H1 (cell line): ENCODE data around the gene RSF1. TPM values are rescaled to one million over a fixed set of nuclear protein-coding genes. Genes with fewer than 3 reads are reported as not detected.

ENCODE experiments used
- CTCF ChIA-PET: fragments of 300-600 bp; sonication (Branson Sonifier 250); formaldehyde crosslinking; loops from one replicate; lab custom pipeline; 2021; ENCODE audit not compliant: partially characterized antibody; lab: Charles Lee
- POLR2A ChIA-PET: fragments of 300-600 bp; sonication (Branson Sonifier 250); formaldehyde crosslinking; loops from one replicate; lab custom pipeline; 2021; ENCODE audit warnings: inconsistent platforms; ENCODE audit not compliant: partially characterized antibody; lab: Charles Lee
- DNase-seq, 2 experiments: peaks; one replicate each; pipeline versions ENCODE4 v3.0.0 to v3.0.0-alpha.2; 2010 to 2022; ENCODE audit warnings: low spot score in 2 of 2, low read depth in 1 of 2, mixed read lengths in 1 of 2
- FAIRE-seq: peaks from 2 replicates; lab custom pipeline; 2011; peaks lifted over from hg19 to GRCh38; lab: Jason Lieb, UNC
- H2AFZ ChIP-seq: 2 replicates; pipeline ENCODE4 v1.8.1; 2012; ENCODE audit warnings: low read length, inconsistent platforms
- H2AK5ac ChIP-seq: 2 replicates; pipeline ENCODE4 v1.6.1; 2013; ENCODE audit warnings: low read depth, low read length
- H2BK120ac ChIP-seq: replicated peaks from 2 replicates; pipeline ENCODE3; 2013; ENCODE audit warnings: low read depth, low read length, inconsistent platforms
- H2BK12ac ChIP-seq: 2 replicates; pipeline ENCODE4 v1.6.1; 2013; ENCODE audit warnings: low read depth, low read length
- H2BK15ac ChIP-seq: 2 replicates; pipeline ENCODE4 v1.6.1; 2013; ENCODE audit warnings: low read length
- H2BK20ac ChIP-seq: 2 replicates; pipeline ENCODE4 v1.6.1; 2013; ENCODE audit warnings: low read length
- H2BK5ac ChIP-seq: 2 replicates; pipeline ENCODE4 v1.6.1; 2013; ENCODE audit warnings: low read depth, low read length
- H3K14ac ChIP-seq: 2 replicates; pipeline ENCODE4 v1.6.1; 2013; ENCODE audit warnings: inconsistent platforms; ENCODE audit not compliant: insufficient read length
- H3K18ac ChIP-seq: 2 replicates; pipeline ENCODE4 v1.6.1; 2013; ENCODE audit warnings: low read length; ENCODE audit errors: extremely low read depth
- H3K23ac ChIP-seq: 2 replicates; pipeline ENCODE4 v1.6.1; 2013; ENCODE audit warnings: inconsistent platforms; ENCODE audit not compliant: insufficient read length
- H3K23me2 ChIP-seq: 2 replicates; pipeline ENCODE4 v1.6.1; 2013; ENCODE audit warnings: low read depth, low read length
- H3K27ac ChIP-seq: 2 replicates; pipeline ENCODE4 v1.6.1; 2011; ENCODE audit warnings: low read depth, low read length, inconsistent platforms
- H3K27me3 ChIP-seq, 4 experiments: replicated peaks in 1 of 4; 1 replicate in 1 of 4; 2 replicates in 3 of 4; pipeline versions ENCODE4 v1.6.1 to v1.8.1; 2011 to 2013; ENCODE audit warnings: low read length in 3 of 4, mild to moderate bottlenecking in 3 of 4, inconsistent platforms in 2 of 4, mixed read lengths in 2 of 4, moderate library complexity in 1 of 4; ENCODE audit not compliant: control insufficient read depth in 3 of 4, insufficient read depth in 3 of 4; ENCODE audit errors: extremely low read depth in 1 of 4
- H3K36me3 ChIP-seq, 4 experiments: 2 replicates each; pipeline versions ENCODE4 v1.6.1 to v1.8.1; 2011 to 2013; ENCODE audit warnings: mild to moderate bottlenecking in 4 of 4, low read length in 3 of 4, moderate library complexity in 2 of 4, control low read depth in 1 of 4, inconsistent platforms in 1 of 4; ENCODE audit not compliant: insufficient read depth in 4 of 4, control insufficient read depth in 2 of 4
- H3K4ac ChIP-seq: replicated peaks from 2 replicates; pipeline ENCODE3; 2013; ENCODE audit warnings: low read length, low read depth, mixed read lengths, inconsistent platforms; ENCODE audit not compliant: insufficient read length
- H3K4me1 ChIP-seq, 4 experiments: replicated peaks in 1 of 4; 1 replicate in 1 of 4; 2 replicates in 3 of 4; pipeline versions ENCODE4 v1.6.1 to v1.8.1; 2011 to 2013; ENCODE audit warnings: low read length in 3 of 4, inconsistent platforms in 2 of 4, mixed read lengths in 1 of 4; ENCODE audit not compliant: insufficient read depth in 4 of 4, control insufficient read depth in 3 of 4
- H3K4me2 ChIP-seq, 2 experiments: 2 replicates each; pipeline versions ENCODE4 v1.6.1 to v1.8.1; 2011 to 2013; ENCODE audit warnings: low read depth in 2 of 2, low read length in 2 of 2, control low read depth in 1 of 2, inconsistent platforms in 1 of 2, mild to moderate bottlenecking in 1 of 2; ENCODE audit not compliant: insufficient read depth in 1 of 2
- H3K4me3 ChIP-seq, 4 experiments: fragments of 200-600, 300-600 bp in 1 of 4; sonication (generic), shearing (Covaris generic), sonication (Bioruptor Twin) in 1 of 4; 2 replicates each; pipeline versions ENCODE4 v1.5.1 to v1.8.1; 2011 to 2016; ENCODE audit warnings: low read length in 4 of 4, low read depth in 3 of 4, control low read depth in 2 of 4, inconsistent platforms in 2 of 4, mild to moderate bottlenecking in 2 of 4, mixed read lengths in 1 of 4, moderate library complexity in 1 of 4; ENCODE audit not compliant: insufficient read depth in 2 of 4; ENCODE audit errors: extremely low read depth in 1 of 4
- H3K56ac ChIP-seq: replicated peaks from 2 replicates; pipeline ENCODE3; 2013; ENCODE audit warnings: low read depth, mild to moderate bottlenecking, mixed read lengths, low read length, inconsistent platforms; ENCODE audit not compliant: insufficient read length
- H3K79me1 ChIP-seq: 2 replicates; pipeline ENCODE4 v1.6.1; 2013; ENCODE audit warnings: low read depth, low read length, control low read depth
- H3K79me2 ChIP-seq, 2 experiments: 2 replicates each; pipeline versions ENCODE4 v1.6.1 to v1.8.1; 2012 to 2013; ENCODE audit warnings: low read length in 2 of 2, mild to moderate bottlenecking in 2 of 2, inconsistent platforms in 1 of 2; ENCODE audit not compliant: insufficient read depth in 2 of 2, control insufficient read depth in 1 of 2
- H3K9ac ChIP-seq, 4 experiments: replicated peaks in 1 of 4; 1 replicate in 1 of 4; 2 replicates in 3 of 4; pipeline versions ENCODE4 v1.6.1 to v1.8.1; 2011 to 2013; ENCODE audit warnings: low read depth in 3 of 4, low read length in 3 of 4, control low read depth in 2 of 4, mild to moderate bottlenecking in 2 of 4, moderate library complexity in 2 of 4, inconsistent platforms in 1 of 4; ENCODE audit errors: extremely low read depth in 1 of 4
- H3K9me3 ChIP-seq, 2 experiments: 2 replicates each; pipeline versions ENCODE4 v1.6.1 to v1.8.1; 2012 to 2013; ENCODE audit warnings: mild to moderate bottlenecking in 2 of 2, moderate library complexity in 2 of 2, control low read depth in 1 of 2, inconsistent platforms in 1 of 2, low read depth in 1 of 2, low read length in 1 of 2, mixed read lengths in 1 of 2; ENCODE audit not compliant: insufficient read depth in 2 of 2
- H4K20me1 ChIP-seq, 2 experiments: replicated peaks in 1 of 2; 2 replicates each; pipeline versions ENCODE3 to v1.8.1; 2011 to 2013; ENCODE audit warnings: inconsistent platforms in 2 of 2, low read length in 2 of 2, mild to moderate bottlenecking in 1 of 2; ENCODE audit not compliant: insufficient read depth in 2 of 2, control insufficient read depth in 1 of 2
- H4K5ac ChIP-seq: 2 replicates; pipeline ENCODE4 v1.6.1; 2013; ENCODE audit warnings: low read length, low read depth, mixed read lengths, inconsistent platforms; ENCODE audit not compliant: insufficient read length
- H4K8ac ChIP-seq: 2 replicates; pipeline ENCODE4 v1.8.0; 2013; ENCODE audit warnings: mild to moderate bottlenecking, moderate library complexity, low read length, inconsistent platforms; ENCODE audit not compliant: insufficient read depth; ENCODE audit errors: extremely low read depth
- H4K91ac ChIP-seq: replicated peaks from 2 replicates; pipeline ENCODE3; 2013; ENCODE audit warnings: low read length, mixed read lengths, inconsistent platforms; ENCODE audit not compliant: insufficient read length
- CTCF ChIP-seq, 3 experiments: IDR thresholded peaks; 1 replicate in 2 of 3; 2 replicates in 1 of 3; pipeline versions ENCODE4 v1.5.1 to v1.6.1; 2011; ENCODE audit warnings: low read length in 3 of 3, mild to moderate bottlenecking in 3 of 3, inconsistent platforms in 2 of 3, low read depth in 1 of 3, moderate library complexity in 1 of 3; ENCODE audit not compliant: insufficient read depth in 1 of 3; ENCODE audit errors: control extremely low read depth in 1 of 3
- E2F6 ChIP-seq: IDR thresholded peaks from 2 replicates; pipeline ENCODE4 v1.6.1; 2012; ENCODE audit warnings: inconsistent platforms
- GTF2F1 ChIP-seq: IDR thresholded peaks from 2 replicates; pipeline ENCODE4 v1.6.1; 2012; ENCODE audit warnings: low read depth, low read length, improper control_type of control experiment, borderline replicate concordance
- JUN ChIP-seq: IDR thresholded peaks from 2 replicates; pipeline ENCODE4 v1.6.1; 2011; ENCODE audit warnings: low read depth, mild to moderate bottlenecking, improper control_type of control experiment, low read length
- POLR2AphosphoS5 ChIP-seq: IDR thresholded peaks from 2 replicates; pipeline ENCODE4 v1.6.1; 2011; ENCODE audit warnings: low read depth, low read length
- RAD21 ChIP-seq, 2 experiments: IDR thresholded peaks in 1 of 2; conservative IDR thresholded peaks in 1 of 2; 2 replicates each; pipeline ENCODE4 v1.6.1; 2011; ENCODE audit warnings: low read depth in 2 of 2, low read length in 2 of 2, improper control_type of control experiment in 1 of 2, inconsistent platforms in 1 of 2, mild to moderate bottlenecking in 1 of 2, moderate library complexity in 1 of 2
- WGBS, 2 experiments: shearing (Covaris generic) in 1 of 2; methylation state at CpG; one replicate each; pipeline versions ENCODE4 v1.1.6 to v1.1.7; 2013 to 2015; ENCODE audit warnings: low lambda C conversion rate in 2 of 2, mixed read lengths in 2 of 2, inconsistent platforms in 1 of 2, low coverage in 1 of 2, missing lambda C conversion rate in 1 of 2; ENCODE audit not compliant: insufficient replicate concordance in 2 of 2, insufficient coverage in 1 of 2, insufficient read length in 1 of 2; ENCODE audit errors: extremely low coverage in 1 of 2, missing lambda C conversion rate in 1 of 2; 5-methylcytosine and 5-hydroxymethylcytosine counted together
- polyA plus RNA-seq, 7 experiments: library from polyadenylated mRNA; depleted of rRNA in 3 of 7; stranded (reverse) in 5 of 7; unstranded in 2 of 7; fragments of >200 nt in 5 of 7; fragments of 200-250 nt in 2 of 7; gene quantifications; 1 replicate in 5 of 7; 2 replicates in 1 of 7; 4 replicates in 1 of 7; pipeline versions ENCODE4 v1.2.1 to v1.2.3, GENCODE V29; 2011 to 2013; ENCODE audit warnings: missing spikeins in 2 of 7, mixed read lengths in 2 of 7
- total RNA-seq: library from RNA; stranded (reverse); fragmentation: NEBNext Ultra II Directional; extraction: Animal tissue kit (Norgen Biotek cat#: 25700); gene quantifications from 2 replicates; pipeline ENCODE4 v1.2.1, GENCODE V29; 2021

The RSF1 gene
- total and polyA plus RNA-seq, 2 of the 8 experiments (the other 6 are each of a cell fraction or from before 2014, with no cell fraction given), result 17.8 to 87.9 TPM

GRCh38 chr11:77619576-77620198, 200.8 kb downstream of the RSF1 start:
- Histone ChIP-seq H3K23me2 (no peaks in the 10 kb centered on the region), H3K18ac (no peak overlapping the region), H2AFZ (no peak overlapping the region), H4K8ac (no peak overlapping the region), H3K4me3 (no peak overlapping the region), H4K5ac (no peak overlapping the region), H2AK5ac (no peak overlapping the region), H4K91ac (no peak overlapping the region), H3K79me2 (no peaks in the 10 kb centered on the region), H2BK5ac (no peak overlapping the region), H3K4ac (no peak overlapping the region), H3K9me3 (no peaks in the 10 kb centered on the region), H3K14ac (no peak overlapping the region), H3K9ac (no peak overlapping the region), H4K20me1 (no peaks in the 10 kb centered on the region), H3K4me2 (no peak overlapping the region), H3K27ac (no peak overlapping the region), H3K79me1 (no peaks in the 10 kb centered on the region), H3K36me3 (peaks cover 9 to 73% (median 48%) of the 10 kb centered on the region in 4 experiments), H2BK120ac (no peak overlapping the region), H3K56ac (no peak overlapping the region), H3K23ac (no peak overlapping the region), H3K27me3 (no peaks in the 10 kb centered on the region), H2BK12ac (no peak overlapping the region), H3K4me1 (no peaks in the 10 kb centered on the region), H2BK15ac (no peak overlapping the region), H2BK20ac (no peak overlapping the region)
- DNase-seq, result no peak
- WGBS, 2 experiments, result 86% methylated on average over 3 of the region's 3 CpGs; no CpG with 5 or more reads in 1 of the 2 experiments
- FAIRE-seq, result no peak
- no peak for TF ChIP-seq GTF2F1
- no peak for TF ChIP-seq POLR2AphosphoS5
- no peak for TF ChIP-seq JUN
- peak in 2 of 3 experiments; percentile 37 to 68; a peak in 2 of 4 replicates for TF ChIP-seq CTCF (IDR thresholded peaks at IDR 0.05; ENCODE audit: control extremely low read depth in 1 of 3, insufficient read depth in 1 of 3, low read depth in 1 of 3, low read length in 3 of 3)
- no peak for TF ChIP-seq E2F6
- TF ChIP-seq RAD21 (IDR thresholded peaks at IDR 0.05 in 1 of 2, conservative IDR thresholded peaks at IDR 0.05 in 1 of 2; ENCODE audit: low read depth in 2 of 2, low read length in 2 of 2), result peak; percentile 71 to 75
- ChIA-PET CTCF (interaction anchor here (0.7 to 2.8 kb wide), 28 partner anchors 9 to 493 kb away, joined by 3 to 17 read pairs (median 4); no protein-coding TSS in a partner anchor), POLR2A (interaction anchor here (0.9 to 2.4 kb wide), 4 partner anchors 9 to 426 kb away, joined by 3 to 8 read pairs (median 4); no protein-coding TSS in a partner anchor)
